ENCODE measurements around the gene DROSHA. TPM values are rescaled to one million over a fixed set of nuclear protein-coding genes. Genes with fewer than 3 reads are reported as not detected.

DROSHA gene
- total RNA-seq, 1 experiment from 2014 or later: 106 TPM

GRCh38 chr5:31436851-31437250 lies 95.0 kb downstream of the DROSHA start:
- no CpG with 5 or more reads among the region's 1 CpG for WGBS (ENCODE audit: extremely low coverage, insufficient read length, low lambda C conversion rate)
- Histone ChIP-seq H3K18ac (ENCODE audit: insufficient read length, low read depth, low read length) (no peak overlapping the region), H2BK15ac (ENCODE audit: low read depth, low read length) (no peak overlapping the region), H4K91ac (ENCODE audit: insufficient read length, low read depth, low read length) (no peak overlapping the region), H3K56ac (ENCODE audit: insufficient read length, low read depth, low read length) (no peak overlapping the region), H2BK20ac (ENCODE audit: low read depth, low read length, poor library complexity, severe bottlenecking) (no peak overlapping the region), H2BK120ac (ENCODE audit: low read depth, low read length, poor library complexity, severe bottlenecking) (no peak overlapping the region), H4K8ac (replicated peaks; ENCODE audit: insufficient read length, low read depth, low read length) (no peak overlapping the region), H3K4ac (ENCODE audit: low read depth, low read length) (no peak overlapping the region), H3K9me3 (ENCODE audit: control insufficient read depth, low read depth, low read length) (no peaks in the 10 kb centered on the region), H2BK5ac (ENCODE audit: insufficient read length, low read length) (no peak overlapping the region), H2BK12ac (ENCODE audit: insufficient read length, low read depth, low read length) (no peak overlapping the region), H2AFZ (ENCODE audit: low read length) (no peak overlapping the region), H3K23me2 (ENCODE audit: insufficient read length, low read depth, low read length, poor library complexity, severe bottlenecking) (no peaks in the 10 kb centered on the region), H3T11ph (ENCODE audit: low read length) (no peak overlapping the region), H3K23ac (ENCODE audit: insufficient read length, low read depth, low read length) (no peak overlapping the region), H4K5ac (ENCODE audit: insufficient read length, low read depth, low read length) (no peak overlapping the region), H3K9ac (ENCODE audit: extremely low read depth, insufficient read length, low read length) (no peak overlapping the region), H3K4me2 (ENCODE audit: insufficient read depth, insufficient read length, low read length) (no peak overlapping the region), H3K14ac (ENCODE audit: insufficient read depth, low read length) (no peak overlapping the region), H3K4me1 (ENCODE audit: insufficient read depth, low read length) (no peaks in the 10 kb centered on the region), H3K27me3 (ENCODE audit: insufficient read depth, low read length) (no peaks in the 10 kb centered on the region), H3K27ac (ENCODE audit: insufficient read length, low read depth, low read length) (no peak overlapping the region), H3K79me1 (ENCODE audit: insufficient read depth, low read depth, low read length, poor library complexity, severe bottlenecking) (no peaks in the 10 kb centered on the region), H2AK5ac (ENCODE audit: insufficient read length, low read length) (no peak overlapping the region), H3K79me2 (ENCODE audit: insufficient read depth, low read length) (no peaks in the 10 kb centered on the region), H4K20me1 (ENCODE audit: control insufficient read depth, insufficient read depth, insufficient read length) (no peaks in the 10 kb centered on the region)
- Mint-ChIP-seq H3K4me3 (no peak overlapping the region), H3K27ac (no peak overlapping the region; a peak in 1 of 7 replicates), H3K9me3 (no peaks in the 10 kb centered on the region), H3K27me3 (ENCODE audit: low read depth) (no peaks in the 10 kb centered on the region), H3K36me3 (ENCODE audit: insufficient read depth in 1 of 3, low read depth in 3 of 3) (peaks cover 12 to 35% (median 17%) of the 10 kb centered on the region in 3 experiments), H3K4me1 (no peaks in the 10 kb centered on the region)
- DNase-seq: no peak
- TF ChIP-seq, protein P1, sequence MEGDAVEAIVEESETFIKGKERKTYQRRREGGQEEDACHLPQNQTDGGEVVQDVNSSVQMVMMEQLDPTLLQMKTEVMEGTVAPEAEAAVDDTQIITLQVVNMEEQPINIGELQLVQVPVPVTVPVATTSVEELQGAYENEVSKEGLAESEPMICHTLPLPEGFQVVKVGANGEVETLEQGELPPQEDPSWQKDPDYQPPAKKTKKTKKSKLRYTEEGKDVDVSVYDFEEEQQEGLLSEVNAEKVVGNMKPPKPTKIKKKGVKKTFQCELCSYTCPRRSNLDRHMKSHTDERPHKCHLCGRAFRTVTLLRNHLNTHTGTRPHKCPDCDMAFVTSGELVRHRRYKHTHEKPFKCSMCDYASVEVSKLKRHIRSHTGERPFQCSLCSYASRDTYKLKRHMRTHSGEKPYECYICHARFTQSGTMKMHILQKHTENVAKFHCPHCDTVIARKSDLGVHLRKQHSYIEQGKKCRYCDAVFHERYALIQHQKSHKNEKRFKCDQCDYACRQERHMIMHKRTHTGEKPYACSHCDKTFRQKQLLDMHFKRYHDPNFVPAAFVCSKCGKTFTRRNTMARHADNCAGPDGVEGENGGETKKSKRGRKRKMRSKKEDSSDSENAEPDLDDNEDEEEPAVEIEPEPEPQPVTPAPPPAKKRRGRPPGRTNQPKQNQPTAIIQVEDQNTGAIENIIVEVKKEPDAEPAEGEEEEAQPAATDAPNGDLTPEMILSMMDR (conservative IDR thresholded peaks at IDR 0.05): no peak

Data from H9 (cell line).